Measurements from ENCODE around the gene VAV2.

VAV2 gene

DNA sequence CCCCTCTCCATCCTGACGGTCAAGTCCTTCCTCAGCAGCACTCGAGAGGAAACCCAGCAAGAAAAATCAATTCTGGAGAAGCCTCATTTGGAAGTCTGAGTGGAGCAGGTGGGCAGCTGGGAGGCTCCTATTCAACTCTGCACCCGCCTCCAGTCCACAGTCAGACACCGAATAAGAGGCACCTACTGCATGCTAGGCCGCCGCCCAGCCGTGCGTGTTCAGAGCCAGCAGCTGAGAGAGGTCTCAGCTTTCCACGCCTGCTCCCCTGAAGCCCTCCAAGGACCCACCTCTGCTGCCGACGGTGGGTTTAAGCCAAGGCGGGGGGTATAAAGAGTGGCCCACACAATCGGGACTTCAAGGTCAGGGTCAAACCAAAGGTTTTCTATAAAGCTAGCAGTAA is 41.9 kb downstream of the VAV2 start:
- DNase-seq: no peak

DNA sequence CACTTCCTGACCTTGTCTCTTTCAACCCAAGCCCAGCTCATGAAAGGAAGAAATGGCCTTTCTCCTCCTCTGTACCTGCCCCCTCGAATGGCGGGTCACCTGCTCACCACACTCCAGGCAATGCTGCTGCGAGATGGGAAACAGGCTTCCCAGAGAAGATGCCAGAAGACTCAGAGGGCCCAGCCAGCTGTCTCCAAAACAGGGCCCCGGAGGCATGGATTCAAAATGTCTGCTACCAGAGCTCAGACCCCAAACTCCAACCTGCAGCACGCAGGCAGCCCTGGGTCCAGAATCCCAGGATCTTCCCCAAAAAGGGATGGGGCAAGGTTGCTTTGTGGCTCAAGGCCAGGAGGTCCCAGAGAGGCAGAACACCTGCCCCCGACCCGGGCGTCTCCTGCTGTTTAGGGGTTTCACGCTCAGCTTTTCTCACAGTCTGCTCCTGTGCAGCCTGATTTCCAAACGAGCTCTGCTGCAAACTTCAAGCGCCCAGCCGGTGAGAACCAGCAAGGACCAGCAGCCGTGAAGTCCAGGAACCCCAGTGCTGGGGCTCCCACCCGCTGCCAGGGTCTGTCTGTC is 42.5 kb downstream of the VAV2 start:
- DNase-seq: no peak

DNA sequence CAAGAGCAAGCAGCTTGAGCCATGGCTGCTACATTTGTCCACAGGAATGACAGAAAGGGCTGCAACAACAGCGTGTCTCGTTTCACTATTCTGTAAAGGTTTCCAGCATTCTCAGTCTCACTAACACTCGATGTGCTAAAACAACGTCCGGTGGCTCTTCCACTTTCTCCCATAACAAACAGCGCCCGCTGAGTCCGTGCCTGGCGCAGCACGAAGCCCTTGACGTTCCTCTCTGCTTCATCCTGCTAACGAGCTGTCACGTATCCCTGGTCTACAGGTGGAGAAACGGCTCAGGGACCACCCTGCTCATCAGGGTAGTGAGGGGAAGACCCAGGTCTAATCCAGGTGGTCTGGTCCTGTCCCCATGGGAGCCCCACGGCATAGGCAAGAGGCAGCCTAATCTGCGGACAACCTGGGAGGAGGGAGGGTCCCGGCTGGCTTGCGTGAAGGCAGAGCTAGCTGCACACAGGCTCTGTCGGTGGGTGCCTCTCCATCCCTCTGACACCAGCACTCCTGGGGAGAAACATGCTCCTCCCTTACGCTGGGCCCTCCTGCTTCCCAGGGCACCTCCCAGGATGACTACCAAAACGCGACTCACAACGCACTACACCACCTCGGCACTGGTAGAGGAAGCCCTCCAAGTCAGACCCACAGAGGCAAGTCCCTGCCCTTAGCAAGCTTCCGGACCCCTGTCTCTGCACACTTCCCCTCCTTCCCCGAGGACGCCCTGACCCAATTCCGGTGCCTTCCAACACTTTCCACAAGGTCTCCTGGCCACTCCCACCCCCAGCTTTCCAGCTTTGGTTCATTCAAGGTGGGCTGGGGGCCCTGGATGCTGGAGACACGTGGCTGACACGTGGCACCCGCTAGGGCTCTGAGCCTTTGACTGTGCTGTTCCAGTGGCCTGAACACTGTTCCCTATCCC is 43.3 kb downstream of the VAV2 start:
- no peak for DNase-seq

DNA sequence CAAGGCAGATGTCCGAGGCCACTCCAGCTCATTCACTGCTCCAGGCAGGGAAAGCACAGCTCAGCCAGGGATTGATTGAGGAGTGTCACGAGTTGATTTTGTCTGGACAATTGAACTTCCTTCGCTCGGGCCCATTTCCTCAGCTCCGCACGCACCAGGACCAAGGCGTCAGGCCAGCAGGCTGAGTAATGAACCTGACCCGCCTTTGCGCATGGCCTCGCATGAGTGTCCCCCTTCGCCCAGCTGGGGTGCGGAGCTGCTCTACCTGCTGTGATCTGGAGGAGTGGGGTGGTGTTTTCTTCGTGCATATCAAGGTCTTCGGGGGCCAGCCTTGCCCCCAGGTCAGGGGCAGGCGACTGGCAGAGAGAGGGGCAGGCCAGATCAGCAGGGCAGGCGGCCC is 44.0 kb downstream of the VAV2 start:
- no peak for DNase-seq

DNA sequence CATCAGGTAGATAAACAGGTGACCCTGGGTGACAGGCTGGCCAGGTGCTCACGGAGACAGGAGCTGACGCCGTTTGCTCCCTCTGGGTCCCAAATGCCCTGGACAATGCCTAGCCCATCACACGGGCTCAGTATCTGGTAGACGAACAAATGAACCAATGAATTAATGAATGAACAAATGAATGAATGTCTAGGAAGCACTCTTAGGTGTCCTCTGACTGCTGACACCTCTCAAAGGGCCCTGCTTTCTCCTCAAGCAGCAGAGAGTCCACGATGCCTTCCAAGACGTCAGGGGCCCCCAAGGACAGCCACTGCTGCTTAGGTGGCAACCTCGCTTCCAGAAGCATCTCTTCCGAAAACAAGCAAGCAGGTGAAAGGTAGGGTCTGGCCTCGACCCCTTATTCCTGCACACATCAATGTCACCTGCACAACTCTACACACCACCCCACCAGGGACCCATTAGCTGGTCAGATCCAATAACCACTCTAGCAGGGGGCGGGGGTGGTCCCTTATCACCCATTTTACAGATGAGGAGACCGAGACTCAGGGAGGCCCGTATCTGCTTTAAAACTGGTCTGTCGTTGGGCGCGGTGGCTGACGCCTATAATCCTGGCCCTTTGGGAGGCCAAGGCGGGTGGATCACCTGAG is 45.2 kb downstream of the VAV2 start:
- DNase-seq: no peak

DNA sequence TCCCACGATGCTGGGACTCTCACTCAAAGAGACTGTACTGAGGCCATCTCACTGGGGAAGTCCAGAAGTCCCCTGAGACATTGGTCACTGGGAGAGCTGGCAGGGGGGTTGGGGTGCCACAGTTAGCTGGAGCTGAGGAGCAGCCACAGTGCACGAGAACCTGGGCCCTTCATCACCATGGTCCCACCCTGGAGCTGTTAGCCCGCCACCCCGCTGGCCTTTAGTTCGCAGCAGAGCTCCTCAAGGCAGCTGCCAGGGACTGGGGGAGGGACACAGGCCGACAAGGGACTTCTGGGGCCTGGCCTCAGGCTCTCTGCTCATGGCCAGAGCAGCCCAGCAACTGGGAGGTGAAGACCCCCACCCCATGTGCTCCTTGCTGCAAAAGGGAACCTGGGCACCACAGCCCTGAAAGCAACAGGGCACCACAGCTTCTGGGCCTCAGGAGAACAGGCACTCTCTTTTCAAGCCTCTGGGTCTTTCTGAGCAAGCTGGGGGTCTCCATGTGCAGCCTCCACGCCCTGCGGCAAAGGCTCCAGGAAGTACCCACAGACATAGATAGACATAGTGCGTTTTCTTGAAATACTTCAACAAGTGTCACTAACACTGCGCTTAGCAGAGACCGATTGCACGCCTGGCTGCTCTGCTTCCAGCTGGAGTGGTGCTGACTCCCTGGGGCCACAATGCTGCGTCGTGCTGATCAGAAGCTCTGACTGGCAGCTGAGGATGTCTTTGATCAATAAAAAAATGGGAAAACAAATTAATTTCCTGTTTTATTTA is 46.0 kb downstream of the VAV2 start:
- DNase-seq: no peak

DNA sequence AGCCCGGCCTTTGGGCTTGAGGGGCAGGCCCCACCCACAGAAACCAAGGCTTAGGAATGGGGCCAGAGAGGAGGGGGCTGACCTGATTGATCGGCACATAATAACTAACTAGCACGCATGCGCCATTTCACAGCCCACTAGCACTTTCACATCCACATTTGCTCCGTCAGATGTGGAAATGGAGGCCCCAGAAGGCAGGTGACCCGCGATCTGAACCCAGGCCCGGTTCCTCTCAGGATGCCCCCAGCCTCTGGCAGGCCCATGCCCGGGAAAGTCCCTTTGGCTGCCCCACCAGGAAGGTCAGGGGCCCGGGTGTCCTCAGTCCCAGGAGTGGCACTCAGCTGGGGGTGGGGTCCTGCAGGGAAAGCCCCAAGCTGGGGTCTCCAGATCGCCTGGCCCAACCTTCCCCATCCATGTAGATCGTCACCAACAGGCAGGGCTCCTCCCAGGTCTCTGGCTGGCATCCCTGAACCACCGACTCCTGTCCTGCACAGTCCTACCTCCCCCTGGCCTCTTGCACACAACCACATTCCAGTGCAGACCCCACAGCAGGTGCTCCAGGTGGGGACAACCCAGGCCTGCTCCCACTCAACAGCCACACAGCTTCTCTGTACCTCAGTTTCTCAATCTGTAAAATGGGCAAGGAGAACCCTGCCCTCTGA is 46.7 kb downstream of the VAV2 start:
- DNase-seq: no peak

DNA sequence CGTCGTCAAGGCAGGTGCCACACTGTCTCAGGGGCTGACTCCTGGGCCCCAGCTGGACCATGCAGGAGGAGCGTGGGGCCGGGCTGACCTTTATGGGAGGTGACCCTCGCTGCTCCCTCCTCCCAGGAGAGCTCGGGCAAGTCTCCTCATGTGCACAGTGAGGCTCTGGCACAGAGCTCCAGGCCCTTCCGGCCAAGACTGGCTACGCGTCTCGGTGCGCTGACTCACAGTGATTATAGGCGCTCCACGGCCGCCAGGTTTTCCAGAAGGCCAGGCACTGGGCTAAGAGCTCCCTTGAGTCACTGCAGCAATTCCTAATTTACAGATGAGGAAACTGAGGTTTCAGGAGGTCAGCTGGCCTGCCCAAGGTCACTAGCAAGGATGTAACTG is 47.4 kb downstream of the VAV2 start:
- peak; percentile 36 for DNase-seq

DNA sequence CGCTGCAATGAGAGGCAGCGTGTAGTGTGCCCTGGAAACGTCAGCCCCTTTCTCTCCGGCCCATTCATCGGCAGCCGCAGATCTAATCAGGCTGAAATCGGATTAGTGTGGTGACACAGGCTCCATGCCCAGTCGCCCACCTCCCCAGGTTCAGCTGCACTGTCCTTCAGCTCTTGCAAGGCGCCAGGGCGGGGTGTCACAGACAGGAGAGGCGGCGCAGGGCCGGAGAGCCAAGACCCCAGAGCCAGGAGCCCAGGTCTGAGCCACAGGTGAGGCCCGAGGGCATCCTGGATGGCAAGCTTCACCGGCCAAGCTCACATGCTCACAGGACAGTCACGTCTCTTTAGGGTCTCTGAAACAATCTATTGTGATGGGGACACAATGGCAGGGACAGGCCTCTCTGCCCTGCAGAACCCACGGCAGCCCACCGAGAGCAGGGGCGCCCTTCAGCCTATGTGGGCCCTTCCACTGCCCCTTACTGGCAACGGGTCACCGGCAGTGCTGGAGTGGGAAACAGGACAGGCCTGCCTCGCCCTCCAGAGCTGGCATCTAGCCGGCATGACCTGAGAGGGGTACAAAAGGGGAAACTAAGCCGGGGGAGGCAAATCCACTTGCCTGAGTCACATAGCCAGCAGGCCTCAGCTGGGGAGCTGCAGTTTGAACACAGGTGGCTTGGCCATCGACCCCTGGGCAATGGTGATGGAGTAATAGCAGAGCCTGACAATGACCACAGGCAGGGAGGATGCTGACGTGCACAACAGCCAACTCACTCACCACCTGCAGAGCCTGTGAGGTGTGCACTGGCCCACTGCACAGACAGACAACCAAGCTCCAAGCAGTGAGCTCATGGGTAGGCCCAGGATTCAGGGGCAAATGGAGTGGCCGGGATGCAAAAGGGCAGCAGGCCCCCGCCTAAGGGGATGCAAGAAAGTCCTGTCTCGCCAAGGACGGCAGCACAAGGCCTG is 48.1 kb downstream of the VAV2 start:
- no peak for DNase-seq

DNA sequence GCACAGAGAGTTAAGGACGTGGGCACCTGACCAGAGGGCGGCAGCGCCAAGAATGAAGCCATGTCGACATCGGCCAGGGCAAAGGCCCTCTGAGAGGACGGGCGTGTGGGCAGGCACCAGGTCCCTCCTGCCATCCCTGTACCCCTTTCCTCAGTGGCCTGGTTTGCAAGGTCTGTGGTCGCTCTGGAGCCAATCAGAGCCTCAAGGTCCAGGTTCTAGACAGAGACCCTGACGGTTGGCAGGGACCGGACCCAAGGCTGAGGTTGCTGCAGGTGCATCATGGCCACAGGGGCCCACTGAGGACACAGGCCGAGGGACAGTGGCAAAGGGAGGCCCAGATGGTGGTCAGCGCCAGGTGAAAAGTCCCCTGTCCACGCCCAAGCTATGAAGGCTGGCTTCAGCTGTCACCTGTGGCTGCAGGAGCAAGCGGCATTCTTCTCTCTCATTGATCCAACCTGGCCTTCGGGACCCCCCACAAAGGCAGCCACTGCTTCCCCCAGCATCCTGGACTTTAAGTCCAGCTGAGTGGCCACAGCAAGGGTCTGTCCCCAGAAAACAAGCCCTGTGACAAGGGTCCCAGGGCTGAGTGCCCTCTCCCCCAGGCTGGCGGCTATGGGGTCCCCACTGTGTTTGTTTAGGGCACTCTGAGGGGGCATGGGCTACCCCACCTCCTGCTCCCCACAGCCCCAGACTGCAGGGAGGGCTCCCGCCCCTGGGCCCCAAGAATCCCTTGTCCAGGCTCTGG is 48.9 kb downstream of the VAV2 start:
- DNase-seq: no peak

DNA sequence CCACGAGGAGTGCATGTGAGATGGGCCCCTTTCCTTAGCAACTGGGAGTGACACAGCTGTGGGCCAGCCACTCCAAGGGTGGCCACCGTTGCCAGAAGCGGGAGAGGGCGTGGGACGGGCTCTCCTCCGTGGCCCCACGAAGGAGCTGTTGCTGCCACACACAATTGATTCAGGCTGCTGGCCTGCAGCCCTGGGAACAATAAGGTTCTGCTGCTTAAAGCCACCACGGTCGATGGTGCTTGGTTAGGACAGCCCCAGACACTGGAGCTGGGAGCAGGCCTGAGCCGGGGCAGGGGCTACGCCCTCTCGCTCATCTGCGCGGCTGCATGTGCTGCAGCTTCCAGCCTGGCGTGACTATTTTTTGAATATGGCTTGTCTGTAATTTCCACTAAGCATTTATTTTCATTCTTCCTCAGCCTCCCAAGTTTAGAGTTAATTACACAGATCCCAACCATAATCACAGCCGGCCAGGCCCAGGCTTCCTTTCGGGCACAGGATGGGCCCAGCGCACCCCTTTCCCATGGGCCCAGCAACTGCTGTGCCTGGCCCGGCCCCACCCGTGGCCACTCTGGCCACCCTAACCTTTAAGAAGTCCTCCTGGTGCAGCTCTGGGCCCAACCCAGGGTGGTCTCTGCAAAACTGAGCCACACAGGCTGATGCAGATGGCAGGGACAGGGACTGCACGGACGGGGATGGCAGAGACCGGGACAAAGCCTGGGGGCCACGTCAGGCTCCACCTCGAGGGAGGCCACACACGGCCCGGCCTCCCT is 49.7 kb downstream of the VAV2 start:
- no peak for DNase-seq

DNA sequence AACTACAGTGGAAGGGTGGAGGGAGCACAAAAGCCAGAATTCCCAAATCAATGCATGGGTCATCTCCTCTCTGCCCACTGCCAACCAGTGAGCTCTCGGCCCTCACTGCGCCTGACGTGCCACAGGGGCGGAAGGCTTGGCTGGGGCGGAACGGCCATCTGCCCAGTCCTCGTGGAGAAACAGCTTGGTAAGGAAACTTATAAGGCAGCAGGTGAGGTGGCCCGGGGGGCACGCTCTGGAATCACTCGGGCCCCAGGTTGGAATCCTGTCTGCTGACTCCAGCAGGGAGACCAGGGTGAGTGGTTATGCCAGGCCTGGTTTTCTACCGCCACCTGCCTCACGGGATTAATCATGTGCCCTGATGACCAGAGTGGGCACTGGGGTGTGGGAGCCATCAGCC is 52.3 kb downstream of the VAV2 start:
- DNase-seq: no peak

DNA sequence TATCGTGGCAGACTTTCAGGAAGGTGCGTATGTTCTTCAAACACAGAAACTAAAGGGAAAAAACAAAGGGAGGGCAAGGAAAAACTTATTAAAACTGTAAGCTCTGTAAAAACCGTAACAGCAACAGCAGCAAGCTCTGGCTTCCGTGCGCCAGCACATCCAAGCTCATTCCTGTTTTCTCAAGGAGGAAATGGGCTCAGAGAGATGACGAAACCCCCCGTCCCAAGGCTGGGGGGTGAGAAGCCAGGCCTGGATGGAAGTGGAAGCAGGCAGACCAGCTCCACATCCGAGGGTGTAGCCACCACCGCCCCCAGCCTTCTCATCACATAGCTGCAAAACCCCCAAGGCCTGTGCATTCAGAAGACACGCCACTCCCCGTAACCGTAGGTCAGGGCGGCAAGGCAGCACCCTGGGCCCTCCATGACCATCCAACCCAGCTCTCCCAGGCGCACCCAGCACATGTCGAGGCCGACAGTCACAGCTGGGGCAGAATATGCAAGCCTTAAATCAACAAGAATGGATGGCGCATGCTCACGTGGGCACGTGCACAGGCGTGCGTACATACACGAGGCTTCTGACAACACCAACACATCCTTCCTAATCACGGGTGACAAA is 52.8 kb downstream of the VAV2 start:
- no peak for DNase-seq

DNA sequence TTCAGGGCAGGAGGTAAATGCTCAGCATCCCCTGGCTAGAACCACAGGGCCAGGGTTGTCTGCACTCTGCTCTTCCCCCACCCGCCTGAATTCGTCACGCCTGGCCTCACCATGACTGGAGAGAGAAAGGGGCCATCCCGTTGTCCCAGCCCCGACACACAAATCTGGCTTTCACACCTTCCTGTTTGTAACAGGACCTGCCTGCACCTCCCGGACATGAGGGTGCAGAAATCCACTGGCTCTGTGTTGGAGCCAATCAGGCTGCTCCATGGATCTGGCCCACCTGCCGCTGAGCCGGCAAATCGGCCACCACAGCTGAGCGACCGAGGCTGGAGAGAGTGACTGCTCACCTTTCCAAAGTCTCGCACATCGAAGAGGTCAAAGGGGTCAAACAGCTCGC is 53.4 kb downstream of the VAV2 start:
- no peak for DNase-seq

DNA sequence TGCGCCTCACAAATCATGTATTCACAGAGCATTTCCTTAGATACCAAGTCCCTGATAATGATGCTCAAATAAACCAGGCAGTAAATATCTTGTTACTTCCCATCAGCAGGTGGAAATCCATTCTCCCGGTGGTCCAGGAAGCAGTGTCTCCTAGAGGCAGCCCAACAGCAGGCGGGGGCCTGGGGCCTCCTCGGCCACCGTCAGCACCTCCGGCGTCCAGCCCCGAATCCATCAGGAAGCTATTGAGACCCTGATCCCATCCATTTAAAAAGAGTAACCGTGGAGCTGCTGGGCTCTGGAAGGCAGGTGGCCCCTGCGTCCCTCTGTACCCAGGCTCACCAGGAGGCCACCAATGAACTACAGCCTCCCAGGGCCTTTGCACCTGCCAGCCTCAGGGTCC is 54.0 kb downstream of the VAV2 start:
- DNase-seq: no peak

DNA sequence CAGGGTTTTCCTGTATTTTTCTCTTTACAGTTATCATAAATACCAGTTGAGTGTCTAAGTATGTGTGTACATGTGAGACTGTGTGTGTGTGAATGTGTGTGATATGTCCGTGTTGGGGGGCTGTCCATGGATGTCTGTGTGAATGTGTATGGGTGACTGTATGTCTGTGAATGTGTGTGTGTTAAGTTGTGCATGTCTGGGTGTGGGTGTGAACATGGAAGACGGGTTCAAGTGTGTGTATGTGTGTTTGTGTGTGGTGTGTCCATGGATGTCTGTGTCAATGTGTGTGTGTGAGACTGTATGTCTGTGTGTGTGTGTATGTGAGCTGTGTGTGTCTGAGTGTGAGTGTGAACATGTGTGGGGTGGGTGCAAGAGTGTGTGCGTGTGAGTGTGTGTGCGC is 55.0 kb downstream of the VAV2 start:
- no peak for DNase-seq

DNA sequence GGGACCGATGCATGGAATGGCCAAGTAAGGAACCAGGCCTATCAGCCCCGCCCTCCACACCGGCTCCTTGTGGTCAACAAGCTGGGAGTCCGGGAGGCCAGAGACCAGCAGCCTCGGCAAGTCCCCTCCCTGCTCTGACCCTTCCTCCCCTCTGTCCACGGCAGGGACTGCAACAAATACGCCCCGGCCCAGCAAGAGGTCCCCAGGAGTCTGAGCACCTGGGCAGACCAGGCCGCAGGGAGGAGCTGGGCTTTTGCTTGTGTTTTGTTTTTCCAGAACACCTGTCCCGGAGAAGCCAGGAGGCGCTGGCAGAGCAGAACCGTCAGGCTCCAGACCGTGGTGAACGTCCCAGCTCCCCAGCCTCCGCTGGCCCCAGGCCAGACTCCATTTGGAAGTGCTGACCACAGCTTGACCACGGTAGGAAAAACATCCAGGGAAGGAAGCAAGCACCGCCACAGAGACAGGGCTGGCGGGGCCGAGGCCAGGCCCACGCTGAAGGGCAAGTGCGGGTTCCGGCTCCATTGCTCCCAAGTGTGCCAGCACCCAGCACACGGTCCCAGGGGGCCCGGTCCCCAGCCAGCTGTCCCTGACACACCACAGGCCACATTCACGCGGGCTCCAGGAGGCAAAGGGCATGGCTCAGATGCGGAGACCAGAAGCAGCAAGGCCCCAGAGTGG is 56.7 kb downstream of the VAV2 start:
- peak; percentile 14 for DNase-seq

DNA sequence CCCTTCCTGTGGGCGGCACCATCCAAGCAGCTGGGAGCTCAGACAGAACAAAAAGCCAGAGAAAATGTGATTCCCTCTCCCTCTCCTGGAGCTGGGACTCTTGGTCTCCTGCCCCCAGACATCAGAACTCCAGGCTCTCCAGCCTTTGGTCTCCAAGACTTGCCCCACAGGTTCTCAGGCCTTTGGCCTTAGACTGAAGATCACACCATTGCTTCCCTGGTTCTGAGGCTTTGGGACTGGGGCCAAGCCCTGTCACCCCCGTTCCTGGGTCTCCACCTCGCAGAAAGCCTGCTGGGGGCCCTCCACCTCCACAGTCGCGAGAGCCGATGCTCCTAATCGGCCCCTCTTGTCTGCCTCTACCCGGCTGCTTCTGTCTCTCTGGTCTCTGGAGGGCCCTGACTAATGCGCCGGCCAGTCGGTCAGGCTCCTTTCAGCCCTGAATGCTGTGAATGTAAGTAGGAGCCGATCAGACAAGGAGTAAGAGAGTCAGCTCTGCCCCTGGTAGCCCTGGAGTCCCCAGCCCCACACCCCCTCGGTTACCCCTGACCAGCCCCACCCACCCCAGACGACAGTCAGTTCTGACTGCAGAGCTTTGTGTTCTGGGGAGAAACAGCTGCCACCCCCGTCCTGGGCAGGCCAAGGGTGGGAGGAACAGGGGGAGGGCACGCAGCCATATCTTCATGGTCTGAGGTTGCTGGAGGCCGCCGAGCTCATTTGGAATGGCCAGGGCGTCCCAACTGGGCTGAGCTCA is 57.5 kb downstream of the VAV2 start:
- DNase-seq: no peak

All from EL (cell line).